ENCODE results near the gene FUT9. TPM values are rescaled to one million over a fixed set of nuclear protein-coding genes. Genes with fewer than 3 reads are reported as not detected.

Gene FUT9
- total RNA-seq, 1 experiment from 2014 or later: 0.04 TPM

DNA sequence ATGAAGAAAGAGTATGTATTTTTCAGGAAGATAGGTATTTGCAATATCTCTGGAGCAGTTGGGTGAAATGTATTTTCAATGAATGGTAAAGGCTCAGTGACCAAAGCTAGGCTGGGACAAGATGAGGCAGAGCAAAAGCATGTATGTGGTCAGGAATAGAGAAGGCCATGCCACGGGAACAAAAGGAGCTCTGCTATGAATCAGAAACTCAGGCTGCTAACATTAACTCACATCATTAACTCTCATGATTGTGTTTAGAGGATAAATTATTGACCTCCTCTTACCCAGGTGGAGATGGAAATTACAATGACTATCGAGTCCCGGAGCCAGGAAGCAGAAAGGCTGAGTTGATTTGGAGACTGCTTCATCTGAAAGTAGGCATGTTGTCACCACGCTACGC, 220.2 kb downstream of the FUT9 start:
- no peak overlapping the region for H3K4me2 ChIP-seq (ENCODE audit: low read length)
- no peak for ATAC-seq
- H2AFZ ChIP-seq (ENCODE audit: low read length): 0 out of 2 replicates have a peak overlapping the region, but pooled peaks have one; percentile 1
- no peaks in the 10 kb centered on the region for H4K20me1 ChIP-seq (ENCODE audit: low read length)
- BruUV-seq (replicated peaks): no TSS peak
- H3K79me2 ChIP-seq (ENCODE audit: low read length): no peaks in the 10 kb centered on the region
- H3K9me3 ChIP-seq (ENCODE audit: low read length): no peaks in the 10 kb centered on the region
- no peaks in the 10 kb centered on the region for H3K4me1 ChIP-seq (ENCODE audit: insufficient read depth, low read length)
- intact Hi-C loops (cut with micrococcal nuclease): no loop called here
- CTCF ChIA-PET: no interaction called here
- TF ChIP-seq, protein P1, sequence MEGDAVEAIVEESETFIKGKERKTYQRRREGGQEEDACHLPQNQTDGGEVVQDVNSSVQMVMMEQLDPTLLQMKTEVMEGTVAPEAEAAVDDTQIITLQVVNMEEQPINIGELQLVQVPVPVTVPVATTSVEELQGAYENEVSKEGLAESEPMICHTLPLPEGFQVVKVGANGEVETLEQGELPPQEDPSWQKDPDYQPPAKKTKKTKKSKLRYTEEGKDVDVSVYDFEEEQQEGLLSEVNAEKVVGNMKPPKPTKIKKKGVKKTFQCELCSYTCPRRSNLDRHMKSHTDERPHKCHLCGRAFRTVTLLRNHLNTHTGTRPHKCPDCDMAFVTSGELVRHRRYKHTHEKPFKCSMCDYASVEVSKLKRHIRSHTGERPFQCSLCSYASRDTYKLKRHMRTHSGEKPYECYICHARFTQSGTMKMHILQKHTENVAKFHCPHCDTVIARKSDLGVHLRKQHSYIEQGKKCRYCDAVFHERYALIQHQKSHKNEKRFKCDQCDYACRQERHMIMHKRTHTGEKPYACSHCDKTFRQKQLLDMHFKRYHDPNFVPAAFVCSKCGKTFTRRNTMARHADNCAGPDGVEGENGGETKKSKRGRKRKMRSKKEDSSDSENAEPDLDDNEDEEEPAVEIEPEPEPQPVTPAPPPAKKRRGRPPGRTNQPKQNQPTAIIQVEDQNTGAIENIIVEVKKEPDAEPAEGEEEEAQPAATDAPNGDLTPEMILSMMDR (conservative IDR thresholded peaks at IDR 0.05; ENCODE audit: low read depth, low read length): no peak
- no peak for TF ChIP-seq EZH2phosphoT487 (IDR thresholded peaks at IDR 0.05; ENCODE audit: borderline replicate concordance, low read length)
- TF ChIP-seq EZH2 (IDR thresholded peaks at IDR 0.05; ENCODE audit: low read length, unreplicated experiment): no peak
- H3F3A ChIP-seq (ENCODE audit: low read length, unreplicated experiment): no peaks in the 10 kb centered on the region
- no peak overlapping the region for H3K9ac ChIP-seq (ENCODE audit: low read length)
- no peaks in the 10 kb centered on the region for H3K36me3 ChIP-seq (ENCODE audit: low read depth, low read length)
- H3K9me2 ChIP-seq (replicated peaks; ENCODE audit: low read length): no peaks in the 10 kb centered on the region
- peak; percentile 30 for DNase-seq
- no peak overlapping the region for H3K27ac ChIP-seq (ENCODE audit: low read length)
- H3K4me3 ChIP-seq (ENCODE audit: low read length): no peak overlapping the region
- POLR2A ChIA-PET (ENCODE audit: unreplicated experiment): no interaction called here
- H3K27me3 ChIP-seq (ENCODE audit: low read length): no peaks in the 10 kb centered on the region

DNA sequence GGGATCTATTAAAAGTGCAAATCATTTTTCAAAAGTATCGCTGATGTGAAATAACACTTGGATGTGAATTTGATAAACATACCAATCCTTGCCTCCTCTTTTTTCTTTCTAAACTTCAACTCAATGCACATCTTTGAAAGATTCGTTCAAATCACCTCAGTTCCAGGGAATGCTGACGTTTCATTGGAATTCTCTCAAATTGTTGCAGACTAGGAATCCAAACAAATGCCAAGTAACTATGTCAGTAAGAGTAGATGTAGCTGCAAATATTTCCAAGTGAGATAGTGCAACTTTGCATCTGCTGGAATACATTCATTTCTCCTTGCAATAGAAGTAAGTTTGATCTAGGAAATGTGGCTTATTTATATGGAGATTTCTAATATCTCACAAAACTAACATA, 220.7 kb downstream of the FUT9 start:
- Histone ChIP-seq H4K20me1 (ENCODE audit: low read length) (no peaks in the 10 kb centered on the region), H3K9ac (ENCODE audit: low read length) (no peak overlapping the region), H3K27ac (ENCODE audit: low read length) (no peak overlapping the region), H3K4me3 (ENCODE audit: low read length) (no peak overlapping the region), H3K9me2 (replicated peaks; ENCODE audit: low read length) (no peaks in the 10 kb centered on the region), H3K9me3 (ENCODE audit: low read length) (no peaks in the 10 kb centered on the region), H3K4me1 (ENCODE audit: insufficient read depth, low read length) (no peaks in the 10 kb centered on the region), H3K27me3 (ENCODE audit: low read length) (no peaks in the 10 kb centered on the region), H3K4me2 (ENCODE audit: low read length) (no peak overlapping the region), H2AFZ (ENCODE audit: low read length) (no peak overlapping the region), H3F3A (ENCODE audit: low read length, unreplicated experiment) (no peaks in the 10 kb centered on the region), H3K36me3 (ENCODE audit: low read depth, low read length) (no peaks in the 10 kb centered on the region), H3K79me2 (ENCODE audit: low read length) (no peaks in the 10 kb centered on the region)
- no peak for TF ChIP-seq EZH2 (IDR thresholded peaks at IDR 0.05; ENCODE audit: low read length, unreplicated experiment)
- no peak for TF ChIP-seq EZH2phosphoT487 (IDR thresholded peaks at IDR 0.05; ENCODE audit: borderline replicate concordance, low read length)
- TF ChIP-seq, protein P1 (conservative IDR thresholded peaks at IDR 0.05; ENCODE audit: low read depth, low read length): no peak
- POLR2A ChIA-PET (ENCODE audit: unreplicated experiment): no interaction called here
- no TSS peak for BruUV-seq (replicated peaks)
- CTCF ChIA-PET: no interaction called here
- intact Hi-C loops (cut with micrococcal nuclease): no loop called here
- ATAC-seq (no peak), DNase-seq (no peak)

DNA sequence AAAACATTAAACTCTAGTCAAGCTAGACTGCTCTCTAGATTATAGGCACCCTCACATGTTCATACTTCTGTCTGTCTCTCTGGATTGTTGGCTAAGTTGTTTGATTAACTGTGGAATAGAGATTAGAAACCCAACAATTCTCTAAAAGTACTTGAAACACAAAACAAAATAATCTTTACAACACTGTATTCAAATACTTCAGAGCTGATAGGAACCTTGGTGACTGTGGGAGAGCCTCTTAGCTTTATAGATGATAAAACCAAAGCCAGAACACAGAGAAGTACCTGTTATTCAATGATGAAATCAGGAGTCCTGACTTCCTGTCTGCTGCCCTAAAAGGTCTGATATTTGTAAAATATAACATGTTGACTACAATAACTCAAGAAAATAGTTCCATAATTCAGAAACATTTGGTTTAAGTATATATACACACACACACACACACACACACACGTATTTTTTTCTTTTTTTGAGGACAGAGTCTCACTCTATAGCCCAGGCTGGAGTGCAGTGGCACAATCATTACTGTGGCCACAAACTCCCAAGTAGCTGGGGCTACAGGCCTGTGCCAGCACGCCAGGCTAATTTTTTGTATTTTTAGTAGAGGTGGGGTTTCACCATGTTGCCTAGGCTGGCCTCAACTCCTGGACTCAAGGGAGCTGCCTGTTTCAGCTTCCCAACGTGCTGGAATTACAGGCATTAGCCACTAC, 222.0 kb downstream of the FUT9 start:
- Histone ChIP-seq H4K20me1 (ENCODE audit: low read length) (no peaks in the 10 kb centered on the region), H3K27ac (ENCODE audit: low read length) (no peak overlapping the region), H3K9ac (ENCODE audit: low read length) (no peak overlapping the region), H3K9me2 (replicated peaks; ENCODE audit: low read length) (no peaks in the 10 kb centered on the region), H3K36me3 (ENCODE audit: low read depth, low read length) (no peaks in the 10 kb centered on the region), H2AFZ (ENCODE audit: low read length) (no peak overlapping the region), H3K4me2 (ENCODE audit: low read length) (no peak overlapping the region), H3K79me2 (ENCODE audit: low read length) (no peaks in the 10 kb centered on the region), H3K4me1 (ENCODE audit: insufficient read depth, low read length) (no peaks in the 10 kb centered on the region), H3F3A (ENCODE audit: low read length, unreplicated experiment) (no peaks in the 10 kb centered on the region), H3K4me3 (ENCODE audit: low read length) (no peak overlapping the region), H3K27me3 (ENCODE audit: low read length) (no peaks in the 10 kb centered on the region), H3K9me3 (ENCODE audit: low read length) (no peaks in the 10 kb centered on the region)
- DNase-seq: no peak
- POLR2A ChIA-PET (ENCODE audit: unreplicated experiment): no interaction called here
- BruUV-seq (replicated peaks): no TSS peak
- intact Hi-C loops (cut with micrococcal nuclease): no loop called here
- ATAC-seq: no peak
- CTCF ChIA-PET: no interaction called here
- TF ChIP-seq, protein P1 (conservative IDR thresholded peaks at IDR 0.05; ENCODE audit: low read depth, low read length): no peak
- no peak for TF ChIP-seq EZH2 (IDR thresholded peaks at IDR 0.05; ENCODE audit: low read length, unreplicated experiment)
- no peak for TF ChIP-seq EZH2phosphoT487 (IDR thresholded peaks at IDR 0.05; ENCODE audit: borderline replicate concordance, low read length)

All from PC-3 (cell line).